Measurements from ENCODE around the gene NUDT14.

GRCh38 chr14:105221598-105222178, 40.6 kb upstream of the NUDT14 start:
- TF ChIP-seq POLR2A (IDR thresholded peaks at IDR 0.05) = no peak
- TF ChIP-seq, protein P1, sequence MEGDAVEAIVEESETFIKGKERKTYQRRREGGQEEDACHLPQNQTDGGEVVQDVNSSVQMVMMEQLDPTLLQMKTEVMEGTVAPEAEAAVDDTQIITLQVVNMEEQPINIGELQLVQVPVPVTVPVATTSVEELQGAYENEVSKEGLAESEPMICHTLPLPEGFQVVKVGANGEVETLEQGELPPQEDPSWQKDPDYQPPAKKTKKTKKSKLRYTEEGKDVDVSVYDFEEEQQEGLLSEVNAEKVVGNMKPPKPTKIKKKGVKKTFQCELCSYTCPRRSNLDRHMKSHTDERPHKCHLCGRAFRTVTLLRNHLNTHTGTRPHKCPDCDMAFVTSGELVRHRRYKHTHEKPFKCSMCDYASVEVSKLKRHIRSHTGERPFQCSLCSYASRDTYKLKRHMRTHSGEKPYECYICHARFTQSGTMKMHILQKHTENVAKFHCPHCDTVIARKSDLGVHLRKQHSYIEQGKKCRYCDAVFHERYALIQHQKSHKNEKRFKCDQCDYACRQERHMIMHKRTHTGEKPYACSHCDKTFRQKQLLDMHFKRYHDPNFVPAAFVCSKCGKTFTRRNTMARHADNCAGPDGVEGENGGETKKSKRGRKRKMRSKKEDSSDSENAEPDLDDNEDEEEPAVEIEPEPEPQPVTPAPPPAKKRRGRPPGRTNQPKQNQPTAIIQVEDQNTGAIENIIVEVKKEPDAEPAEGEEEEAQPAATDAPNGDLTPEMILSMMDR (IDR thresholded peaks at IDR 0.05) = no peak

All from lower leg skin (tissue), 3 donors.